ENCODE results near the gene CETN3.

CETN3 gene

DNA sequence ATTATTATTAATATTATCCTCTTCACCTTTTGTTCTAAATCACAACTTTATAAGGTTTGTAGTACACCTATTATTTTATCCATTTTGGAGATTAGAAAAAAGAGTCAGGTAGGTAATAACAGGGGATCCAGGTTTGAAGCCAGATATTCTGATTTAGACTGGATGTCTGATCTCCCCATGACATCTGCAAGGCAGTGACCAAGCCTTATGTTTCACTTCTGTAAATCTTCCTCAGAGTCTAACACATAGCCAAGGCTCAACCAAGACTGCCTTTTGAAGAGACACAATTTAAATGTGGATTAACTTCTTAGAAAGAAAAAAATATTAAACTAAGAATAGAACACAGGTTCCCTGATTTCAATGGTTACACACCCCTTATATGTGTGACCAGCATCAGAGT is 44.2 kb downstream of the CETN3 start:
- H2AFZ ChIP-seq = no peak overlapping the region
- no peaks in the 10 kb centered on the region for H3K79me2 ChIP-seq
- H3K4me1 ChIP-seq = no peaks in the 10 kb centered on the region
- no peak overlapping the region for H3K9ac ChIP-seq
- no peaks in the 10 kb centered on the region for H3K36me3 ChIP-seq (ENCODE audit: control insufficient read depth, insufficient read depth, low read length)
- H3K27me3 ChIP-seq (ENCODE audit: control insufficient read depth, insufficient read depth, low read length) = no peaks in the 10 kb centered on the region
- TF ChIP-seq, protein P1, sequence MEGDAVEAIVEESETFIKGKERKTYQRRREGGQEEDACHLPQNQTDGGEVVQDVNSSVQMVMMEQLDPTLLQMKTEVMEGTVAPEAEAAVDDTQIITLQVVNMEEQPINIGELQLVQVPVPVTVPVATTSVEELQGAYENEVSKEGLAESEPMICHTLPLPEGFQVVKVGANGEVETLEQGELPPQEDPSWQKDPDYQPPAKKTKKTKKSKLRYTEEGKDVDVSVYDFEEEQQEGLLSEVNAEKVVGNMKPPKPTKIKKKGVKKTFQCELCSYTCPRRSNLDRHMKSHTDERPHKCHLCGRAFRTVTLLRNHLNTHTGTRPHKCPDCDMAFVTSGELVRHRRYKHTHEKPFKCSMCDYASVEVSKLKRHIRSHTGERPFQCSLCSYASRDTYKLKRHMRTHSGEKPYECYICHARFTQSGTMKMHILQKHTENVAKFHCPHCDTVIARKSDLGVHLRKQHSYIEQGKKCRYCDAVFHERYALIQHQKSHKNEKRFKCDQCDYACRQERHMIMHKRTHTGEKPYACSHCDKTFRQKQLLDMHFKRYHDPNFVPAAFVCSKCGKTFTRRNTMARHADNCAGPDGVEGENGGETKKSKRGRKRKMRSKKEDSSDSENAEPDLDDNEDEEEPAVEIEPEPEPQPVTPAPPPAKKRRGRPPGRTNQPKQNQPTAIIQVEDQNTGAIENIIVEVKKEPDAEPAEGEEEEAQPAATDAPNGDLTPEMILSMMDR (IDR thresholded peaks at IDR 0.05) = no peak
- H3K27ac ChIP-seq = no peak overlapping the region
- H3K9me3 ChIP-seq (ENCODE audit: control insufficient read depth, low read length) = no peaks in the 10 kb centered on the region
- no peak overlapping the region for H3K4me2 ChIP-seq (ENCODE audit: low read length)
- no peak overlapping the region for H3K4me3 ChIP-seq (ENCODE audit: low read depth, low read length)

DNA sequence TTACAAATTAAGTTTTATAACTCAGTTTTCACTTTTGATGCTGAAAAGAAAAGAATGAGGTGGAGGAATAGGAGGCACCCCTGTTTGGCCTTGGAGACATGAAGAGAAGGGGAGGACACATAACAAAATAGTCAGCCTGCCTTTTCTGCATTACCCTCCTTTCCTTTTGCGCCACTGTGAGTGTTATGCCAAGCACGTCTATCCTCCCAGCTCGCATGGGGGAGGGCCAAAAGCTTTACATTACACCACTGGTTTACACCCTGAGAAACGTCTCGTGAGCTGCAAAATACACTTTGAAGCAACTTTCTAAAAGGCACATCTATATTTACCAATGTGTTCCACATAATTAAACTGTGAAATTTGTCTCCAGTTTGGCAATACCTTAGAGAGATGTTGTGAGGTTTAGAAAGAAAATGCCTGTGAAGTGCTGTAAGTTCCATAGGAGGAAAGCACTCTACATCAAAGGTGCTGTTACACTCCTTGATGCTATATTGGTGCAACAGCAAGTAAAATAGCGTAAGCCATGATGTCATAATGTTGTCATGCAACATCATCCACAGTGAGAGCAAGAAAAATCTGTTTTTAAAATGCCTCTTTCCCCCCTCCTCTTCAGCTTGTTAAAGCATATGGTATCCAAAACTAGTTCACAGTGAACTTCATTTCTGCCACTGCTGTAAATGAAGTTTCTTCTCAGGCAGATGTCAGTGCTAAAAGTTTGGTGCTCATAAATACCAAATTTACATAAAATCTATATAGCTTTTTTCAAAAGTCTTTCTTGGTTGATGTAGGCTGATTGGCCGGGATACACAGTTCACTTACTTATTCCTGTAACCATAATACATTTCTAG is 50.3 kb downstream of the CETN3 start:
- Histone ChIP-seq H3K9ac (no peak overlapping the region), H3K4me3 (ENCODE audit: low read depth, low read length) (no peak overlapping the region)
- TF ChIP-seq, protein P1 (IDR thresholded peaks at IDR 0.05) = no peak

DNA sequence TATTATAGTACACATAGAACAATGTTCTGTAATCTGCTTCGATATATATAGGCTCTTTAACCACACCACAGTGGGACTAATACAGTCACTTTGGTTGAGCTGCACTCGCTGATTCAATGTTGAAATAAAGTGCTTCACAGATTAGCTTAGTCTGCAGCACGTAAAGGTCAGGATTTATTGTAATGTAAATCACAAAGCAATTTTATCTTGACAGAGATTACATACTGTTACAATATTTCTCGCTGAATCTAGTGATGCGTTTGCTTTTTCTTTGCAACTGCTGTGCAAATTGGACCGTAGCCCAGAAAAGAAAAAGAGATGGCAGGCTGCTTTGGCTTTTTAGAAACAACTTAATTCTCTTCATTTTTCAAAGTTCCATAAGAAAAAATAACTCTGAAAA is 52.9 kb downstream of the CETN3 start:
- no peak overlapping the region for H3K27ac ChIP-seq
- no peaks in the 10 kb centered on the region for H3K36me3 ChIP-seq (ENCODE audit: control insufficient read depth, insufficient read depth, low read length)
- H2AFZ ChIP-seq = no peak overlapping the region
- no peaks in the 10 kb centered on the region for H3K27me3 ChIP-seq (ENCODE audit: control insufficient read depth, insufficient read depth, low read length)
- H3K79me2 ChIP-seq = no peaks in the 10 kb centered on the region
- TF ChIP-seq, protein P1 (IDR thresholded peaks at IDR 0.05) = no peak
- no peaks in the 10 kb centered on the region for H3K9me3 ChIP-seq (ENCODE audit: control insufficient read depth, low read length)
- no peak overlapping the region for H3K4me2 ChIP-seq (ENCODE audit: low read length)
- H3K4me1 ChIP-seq = no peaks in the 10 kb centered on the region
- no peak overlapping the region for H3K9ac ChIP-seq
- H3K4me3 ChIP-seq (ENCODE audit: low read depth, low read length) = no peak overlapping the region

More for the DNA sequence above, 50.3 kb downstream of the CETN3 start:
- H2AFZ ChIP-seq = no peak overlapping the region
- H3K27ac ChIP-seq = no peak overlapping the region
- H3K4me2 ChIP-seq (ENCODE audit: low read length) = no peak overlapping the region
- H3K79me2 ChIP-seq = no peaks in the 10 kb centered on the region
- H3K27me3 ChIP-seq (ENCODE audit: control insufficient read depth, insufficient read depth, low read length) = no peaks in the 10 kb centered on the region
- H3K4me1 ChIP-seq = no peaks in the 10 kb centered on the region
- H3K9me3 ChIP-seq (ENCODE audit: control insufficient read depth, low read length) = no peaks in the 10 kb centered on the region
- H3K36me3 ChIP-seq (ENCODE audit: control insufficient read depth, insufficient read depth, low read length) = no peaks in the 10 kb centered on the region

DNA sequence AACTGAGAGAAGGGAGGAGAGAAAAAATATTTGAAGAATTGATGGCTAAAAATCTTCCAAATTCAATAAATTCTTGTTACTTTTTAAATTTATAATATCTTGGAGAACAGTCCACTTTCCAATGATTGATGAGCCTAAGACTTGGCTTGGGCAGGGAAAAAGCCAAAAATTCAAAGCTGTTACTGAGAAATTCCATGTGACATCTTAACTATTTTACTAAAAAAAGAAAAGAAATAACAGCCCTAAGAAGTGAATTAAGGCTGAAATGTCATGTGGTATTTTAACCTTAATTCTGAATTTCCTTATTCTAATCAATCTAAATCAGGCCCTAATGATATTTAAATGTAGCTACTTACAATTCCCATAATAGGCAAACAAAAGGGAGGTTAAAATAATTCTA is 53.4 kb downstream of the CETN3 start:
- Histone ChIP-seq H3K79me2 (no peaks in the 10 kb centered on the region), H2AFZ (no peak overlapping the region), H3K9me3 (ENCODE audit: control insufficient read depth, low read length) (no peaks in the 10 kb centered on the region), H3K27me3 (ENCODE audit: control insufficient read depth, insufficient read depth, low read length) (no peaks in the 10 kb centered on the region), H3K4me3 (ENCODE audit: low read depth, low read length) (no peak overlapping the region), H3K4me1 (no peaks in the 10 kb centered on the region), H3K4me2 (ENCODE audit: low read length) (no peak overlapping the region), H3K27ac (no peak overlapping the region), H3K9ac (no peak overlapping the region), H3K36me3 (ENCODE audit: control insufficient read depth, insufficient read depth, low read length) (no peaks in the 10 kb centered on the region)
- TF ChIP-seq, protein P1 (IDR thresholded peaks at IDR 0.05) = no peak

DNA sequence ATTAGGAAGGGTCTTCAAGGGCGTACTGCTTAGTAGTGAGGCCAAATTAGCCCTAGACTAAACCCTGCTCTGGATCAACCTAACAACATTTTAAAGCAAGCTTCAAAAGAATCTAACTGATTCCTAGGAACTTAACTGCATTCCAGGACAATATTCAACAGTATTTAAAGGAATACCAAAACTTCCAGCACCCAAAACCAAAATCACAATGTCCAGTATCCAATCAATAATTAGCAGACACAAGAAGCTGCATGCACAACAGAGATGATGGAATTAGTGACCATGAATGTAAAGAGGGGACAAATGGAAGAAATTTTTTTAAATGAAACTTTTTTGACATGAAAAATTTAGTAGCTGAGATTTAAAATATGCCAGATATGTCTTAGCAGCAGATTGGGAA is 53.9 kb downstream of the CETN3 start:
- H3K4me3 ChIP-seq (ENCODE audit: low read depth, low read length) = no peak overlapping the region
- no peak overlapping the region for H3K27ac ChIP-seq
- no peak overlapping the region for H3K4me2 ChIP-seq (ENCODE audit: low read length)
- no peaks in the 10 kb centered on the region for H3K4me1 ChIP-seq
- TF ChIP-seq, protein P1 (IDR thresholded peaks at IDR 0.05) = no peak
- no peak overlapping the region for H3K9ac ChIP-seq
- no peaks in the 10 kb centered on the region for H3K9me3 ChIP-seq (ENCODE audit: control insufficient read depth, low read length)
- no peaks in the 10 kb centered on the region for H3K79me2 ChIP-seq
- H2AFZ ChIP-seq = no peak overlapping the region
- no peaks in the 10 kb centered on the region for H3K36me3 ChIP-seq (ENCODE audit: control insufficient read depth, insufficient read depth, low read length)
- no peaks in the 10 kb centered on the region for H3K27me3 ChIP-seq (ENCODE audit: control insufficient read depth, insufficient read depth, low read length)

All from parathyroid adenoma (tissue), 2 donors.